GM12892 (cell line): ENCODE results near the gene HAUS1.

ENCODE experiments used
- DNase-seq: peaks from one replicate; pipeline ENCODE4 v3.0.0; 2011; ENCODE audit not compliant: insufficient read length
- FAIRE-seq: peaks from 2 replicates; lab custom pipeline; 2011; peaks lifted over from hg19 to GRCh38; lab: Jason Lieb, UNC
- POLR2A ChIP-seq: IDR thresholded peaks from 2 replicates; pipeline ENCODE4 v1.6.1; 2011; ENCODE audit warnings: low read depth, low read length, control low read depth
- POLR2AphosphoS5 ChIP-seq: IDR thresholded peaks from 2 replicates; pipeline ENCODE4 v1.6.1; 2011; ENCODE audit warnings: low read depth, low read length, control low read depth
- TAF1 ChIP-seq: IDR thresholded peaks from 2 replicates; pipeline ENCODE4 v1.6.1; 2011; ENCODE audit warnings: low read depth, mild to moderate bottlenecking, control low read depth, low read length, borderline replicate concordance

HAUS1 gene

DNA sequence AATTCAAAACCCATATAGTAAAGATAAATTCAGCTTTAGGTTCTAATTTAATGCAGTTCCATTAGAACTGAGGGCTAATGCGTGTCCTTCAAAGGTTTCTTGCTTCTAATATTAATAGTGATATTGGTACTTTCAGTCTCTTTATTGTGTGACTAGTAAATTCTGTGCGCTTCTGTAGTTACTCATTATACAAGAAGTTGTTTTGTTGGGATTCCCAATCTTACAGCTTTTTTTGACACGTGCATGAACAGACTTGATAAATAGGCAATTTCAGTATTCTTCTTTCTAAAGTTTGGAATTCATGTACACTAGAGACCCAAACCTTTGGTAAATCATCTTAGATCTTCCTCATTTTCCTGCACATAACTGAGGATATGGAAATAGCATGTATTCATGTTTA lies 71.8 kb downstream of the HAUS1 start:
- FAIRE-seq (no peak), DNase-seq (no peak)
- TF ChIP-seq POLR2AphosphoS5: no peak
- no peak for TF ChIP-seq TAF1
- no peak for TF ChIP-seq POLR2A
